ENCODE data around the gene ASH1L. TPM values are rescaled to one million over a fixed set of nuclear protein-coding genes. Genes with fewer than 3 reads are reported as not detected.
"Not testable (repeated sequence)": the region's sequence is repeated elsewhere in the genome, so short reads cannot be mapped to it uniquely, and the experiment has no call there.

Gene ASH1L
- total RNA-seq, 2 experiments from 2014 or later = 28.1 to 31.4 TPM

GRCh38 chr1:155514582-155515187, 47.9 kb downstream of the ASH1L start:
- POLR2A ChIA-PET = no interaction called here
- peak overlapping the region; percentile 13 for H3K4me3 Mint-ChIP-seq

GRCh38 chr1:155513300-155513916, 49.2 kb downstream of the ASH1L start:
- peaks cover 22% of the 10 kb centered on the region for H3K36me3 Mint-ChIP-seq (ENCODE audit: low read depth)

More at GRCh38 chr1:155514582-155515187, 47.9 kb downstream of the ASH1L start:
- CTCF ChIA-PET = interaction anchor here (1.0 to 1.6 kb wide), 2 partner anchors 12 to 22 kb away, joined by 3 read pairs; no protein-coding TSS in a partner anchor
- intact Hi-C loops (cut with DNase I, micrococcal nuclease) = loop anchor here in 1 of 2 experiments (10.0 kb wide), 1 partner anchor 50 kb away; the partner anchor contains the start of gene ASH1L
- peak overlapping the region; percentile 78 for H3K27ac Mint-ChIP-seq
- peak; percentile 30 for DNase-seq
- H3K9me3 Mint-ChIP-seq (ENCODE audit: low read depth) = no peaks in the 10 kb centered on the region
- peaks cover 53% of the 10 kb centered on the region for H3K4me1 Mint-ChIP-seq
- H3K36me3 Mint-ChIP-seq (ENCODE audit: low read depth) = peaks cover 28% of the 10 kb centered on the region
- no peaks in the 10 kb centered on the region for H3K27me3 Mint-ChIP-seq
- ATAC-seq = peak; percentile 83

GRCh38 chr1:155511385-155511784, 51.2 kb downstream of the ASH1L start:
- intact Hi-C loops (cut with DNase I, micrococcal nuclease) = loop anchor here in 1 of 2 experiments (10.0 kb wide), 1 partner anchor 53 kb away; the partner anchor contains the start of gene ASH1L
- H3K27ac Mint-ChIP-seq; POLR2A ChIA-PET; ATAC-seq; CTCF ChIA-PET; H3K9me3 Mint-ChIP-seq (ENCODE audit: low read depth); H3K27me3 Mint-ChIP-seq; DNase-seq; H3K4me3 Mint-ChIP-seq: not testable (repeated sequence)
- H3K36me3 Mint-ChIP-seq (ENCODE audit: low read depth) = peaks cover 12% of the 10 kb centered on the region
- H3K4me1 Mint-ChIP-seq = peaks cover 46% of the 10 kb centered on the region

More at GRCh38 chr1:155513300-155513916, 49.2 kb downstream of the ASH1L start:
- peaks cover 52% of the 10 kb centered on the region for H3K4me1 Mint-ChIP-seq
- H3K27me3 Mint-ChIP-seq = no peaks in the 10 kb centered on the region
- H3K27ac Mint-ChIP-seq = no peak overlapping the region
- ATAC-seq = no peak
- CTCF ChIA-PET = interaction anchor here (0.5 to 1.6 kb wide), 4 partner anchors 13 to 1084 kb away, joined by 3 to 5 read pairs (median 3); no protein-coding TSS in a partner anchor
- POLR2A ChIA-PET = no interaction called here
- H3K4me3 Mint-ChIP-seq = no peak overlapping the region
- DNase-seq = no peak
- no peaks in the 10 kb centered on the region for H3K9me3 Mint-ChIP-seq (ENCODE audit: low read depth)
- intact Hi-C loops (cut with DNase I, micrococcal nuclease) = loop anchor here in 1 of 2 experiments (10.0 kb wide), 1 partner anchor 51 kb away; the partner anchor contains the start of gene ASH1L

GRCh38 chr1:155509064-155509463, 53.5 kb downstream of the ASH1L start:
- H3K27me3 Mint-ChIP-seq = no peaks in the 10 kb centered on the region
- ATAC-seq (no peak), DNase-seq (no peak)
- H3K27ac Mint-ChIP-seq = no peak overlapping the region
- peaks cover 36% of the 10 kb centered on the region for H3K4me1 Mint-ChIP-seq
- intact Hi-C loops (cut with DNase I, micrococcal nuclease) = no loop called here
- no peaks in the 10 kb centered on the region for H3K9me3 Mint-ChIP-seq (ENCODE audit: low read depth)
- CTCF ChIA-PET = interaction anchor here (1.4 kb wide), 1 partner anchor 65 kb away, joined by 3 read pairs; no protein-coding TSS in a partner anchor
- POLR2A ChIA-PET = no interaction called here
- peaks cover 8% of the 10 kb centered on the region for H3K36me3 Mint-ChIP-seq (ENCODE audit: low read depth)
- no peak overlapping the region for H3K4me3 Mint-ChIP-seq

- POLR2A ChIA-PET = interaction anchor here (0.9 to 1.0 kb wide), 2 partner anchors 18 to 28 kb away, joined by 3 read pairs; no protein-coding TSS in a partner anchor
- DNase-seq = no peak
- Mint-ChIP-seq H3K27ac (no peak overlapping the region), H3K4me3 (no peak overlapping the region), H3K27me3 (no peaks in the 10 kb centered on the region), H3K36me3 (ENCODE audit: low read depth) (peaks cover 7% of the 10 kb centered on the region), H3K9me3 (ENCODE audit: low read depth) (no peaks in the 10 kb centered on the region), H3K4me1 (peaks cover 26% of the 10 kb centered on the region)
- CTCF ChIA-PET = no interaction called here
- ATAC-seq = peak; percentile 65
- intact Hi-C loops (cut with DNase I, micrococcal nuclease) = no loop called here
Measured at GRCh38 chr1:155507945-155508344, 54.7 kb downstream of the ASH1L start.

- intact Hi-C loops (cut with DNase I, micrococcal nuclease); H3K27ac Mint-ChIP-seq; H3K4me3 Mint-ChIP-seq; DNase-seq; H3K36me3 Mint-ChIP-seq (ENCODE audit: low read depth); CTCF ChIA-PET; ATAC-seq; H3K27me3 Mint-ChIP-seq; POLR2A ChIA-PET; H3K9me3 Mint-ChIP-seq (ENCODE audit: low read depth): not testable (repeated sequence)
- H3K4me1 Mint-ChIP-seq = peaks cover 27% of the 10 kb centered on the region
Measured at GRCh38 chr1:155505963-155506362, 56.6 kb downstream of the ASH1L start.

GRCh38 chr1:155504207-155504606, 58.4 kb downstream of the ASH1L start:
- Mint-ChIP-seq H3K4me1 (peaks cover 40% of the 10 kb centered on the region), H3K36me3 (ENCODE audit: low read depth) (peaks cover 3% of the 10 kb centered on the region), H3K27me3 (no peaks in the 10 kb centered on the region), H3K9me3 (ENCODE audit: low read depth) (no peaks in the 10 kb centered on the region), H3K4me3 (no peak overlapping the region), H3K27ac (no peak overlapping the region)
- ChIA-PET CTCF (interaction anchor here (0.5 to 0.9 kb wide), 5 partner anchors 67 to 1165 kb away, joined by 3 to 4 read pairs (median 3); no protein-coding TSS in a partner anchor), POLR2A (no interaction called here)
- no peak for DNase-seq
- intact Hi-C loops (cut with DNase I, micrococcal nuclease) = loop anchor here in 1 of 2 experiments (5.0 kb wide), 1 partner anchor 33 kb away; no protein-coding TSS in a partner anchor
- ATAC-seq = no peak

- Mint-ChIP-seq H3K36me3 (ENCODE audit: low read depth) (no peaks in the 10 kb centered on the region), H3K9me3 (ENCODE audit: low read depth) (no peaks in the 10 kb centered on the region), H3K27ac (no peak overlapping the region), H3K4me1 (peaks cover 36% of the 10 kb centered on the region), H3K4me3 (no peak overlapping the region), H3K27me3 (no peaks in the 10 kb centered on the region)
- intact Hi-C loops (cut with DNase I, micrococcal nuclease) = loop anchor here in 1 of 2 experiments (5.0 kb wide), 1 partner anchor 37 kb away; no protein-coding TSS in a partner anchor
- peak; percentile 68 for ATAC-seq
- ChIA-PET CTCF (interaction anchor here (0.6 to 1.6 kb wide), 2 partner anchors 14 to 264 kb away, joined by 3 to 5 read pairs; no protein-coding TSS in a partner anchor), POLR2A (interaction anchor here (0.6 kb wide), 1 partner anchor 325 kb away, joined by 4 read pairs; no protein-coding TSS in a partner anchor)
- DNase-seq = no peak
Measured at GRCh38 chr1:155499953-155500639, 62.5 kb downstream of the ASH1L start.

GRCh38 chr1:155499263-155499662, 63.3 kb downstream of the ASH1L start:
- ChIA-PET CTCF (interaction anchor here (0.5 kb wide), 1 partner anchor 326 kb away, joined by 4 read pairs; the partner anchor contains the start of gene KRTCAP2), POLR2A (no interaction called here)
- ATAC-seq (no peak), DNase-seq (no peak)
- H3K4me3 Mint-ChIP-seq = no peak overlapping the region
- peaks cover 37% of the 10 kb centered on the region for H3K4me1 Mint-ChIP-seq
- H3K27me3 Mint-ChIP-seq = no peaks in the 10 kb centered on the region
- no peaks in the 10 kb centered on the region for H3K36me3 Mint-ChIP-seq (ENCODE audit: low read depth)
- peak overlapping the region; percentile 8 for H3K27ac Mint-ChIP-seq
- no peaks in the 10 kb centered on the region for H3K9me3 Mint-ChIP-seq (ENCODE audit: low read depth)
- intact Hi-C loops (cut with DNase I, micrococcal nuclease) = no loop called here

GRCh38 chr1:155493595-155493994, 69.0 kb downstream of the ASH1L start:
- intact Hi-C loops (cut with DNase I, micrococcal nuclease); H3K27me3 Mint-ChIP-seq; H3K4me3 Mint-ChIP-seq; H3K9me3 Mint-ChIP-seq (ENCODE audit: low read depth); ATAC-seq; H3K36me3 Mint-ChIP-seq (ENCODE audit: low read depth); CTCF ChIA-PET; POLR2A ChIA-PET; DNase-seq; H3K27ac Mint-ChIP-seq: not testable (repeated sequence)
- H3K4me1 Mint-ChIP-seq = peaks cover 19% of the 10 kb centered on the region

GRCh38 chr1:155488419-155488818, 74.2 kb downstream of the ASH1L start:
- POLR2A ChIA-PET = not testable (repeated sequence)

More at GRCh38 chr1:155488419-155488818, 74.2 kb downstream of the ASH1L start:
- H3K4me3 Mint-ChIP-seq; H3K36me3 Mint-ChIP-seq (ENCODE audit: low read depth); CTCF ChIA-PET; DNase-seq; H3K4me1 Mint-ChIP-seq; H3K9me3 Mint-ChIP-seq (ENCODE audit: low read depth); ATAC-seq; H3K27me3 Mint-ChIP-seq; intact Hi-C loops (cut with DNase I, micrococcal nuclease); H3K27ac Mint-ChIP-seq: not testable (repeated sequence)

All from activated CD4-positive, alpha-beta T cell treated with anti-CD3 and anti-CD28 coated beads for 36 hours (primary cell).